Measurements from ENCODE around the gene GNAO1.

DNA sequence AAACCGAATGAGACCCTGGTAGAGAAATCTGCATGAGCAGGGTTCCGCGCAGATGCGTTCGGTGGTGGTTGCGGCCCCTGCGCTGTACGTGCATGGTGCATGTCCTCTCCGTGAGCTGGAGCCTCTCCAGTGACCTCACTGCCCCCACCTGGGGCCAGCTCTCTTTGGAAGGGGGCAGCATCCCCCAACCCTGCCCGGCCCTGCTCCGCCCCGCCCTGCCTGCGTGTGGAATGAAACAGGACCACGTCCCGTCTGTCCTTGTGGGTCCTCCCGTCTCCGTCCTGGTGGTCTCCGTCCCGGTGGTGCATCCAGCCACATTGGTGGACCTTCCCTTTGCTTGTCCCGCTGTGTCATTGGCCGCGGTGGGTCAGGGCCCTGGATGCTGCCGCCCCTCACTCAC lies 149.1 kb downstream of the GNAO1 start:
- TF ChIP-seq ZNF239 (tag by site-specific recombination; IDR thresholded peaks at IDR 0.05) (no peak), ZNF501 (tag by site-specific recombination; IDR thresholded peaks at IDR 0.05) (no peak)
- TF ChIP-seq, protein P1, sequence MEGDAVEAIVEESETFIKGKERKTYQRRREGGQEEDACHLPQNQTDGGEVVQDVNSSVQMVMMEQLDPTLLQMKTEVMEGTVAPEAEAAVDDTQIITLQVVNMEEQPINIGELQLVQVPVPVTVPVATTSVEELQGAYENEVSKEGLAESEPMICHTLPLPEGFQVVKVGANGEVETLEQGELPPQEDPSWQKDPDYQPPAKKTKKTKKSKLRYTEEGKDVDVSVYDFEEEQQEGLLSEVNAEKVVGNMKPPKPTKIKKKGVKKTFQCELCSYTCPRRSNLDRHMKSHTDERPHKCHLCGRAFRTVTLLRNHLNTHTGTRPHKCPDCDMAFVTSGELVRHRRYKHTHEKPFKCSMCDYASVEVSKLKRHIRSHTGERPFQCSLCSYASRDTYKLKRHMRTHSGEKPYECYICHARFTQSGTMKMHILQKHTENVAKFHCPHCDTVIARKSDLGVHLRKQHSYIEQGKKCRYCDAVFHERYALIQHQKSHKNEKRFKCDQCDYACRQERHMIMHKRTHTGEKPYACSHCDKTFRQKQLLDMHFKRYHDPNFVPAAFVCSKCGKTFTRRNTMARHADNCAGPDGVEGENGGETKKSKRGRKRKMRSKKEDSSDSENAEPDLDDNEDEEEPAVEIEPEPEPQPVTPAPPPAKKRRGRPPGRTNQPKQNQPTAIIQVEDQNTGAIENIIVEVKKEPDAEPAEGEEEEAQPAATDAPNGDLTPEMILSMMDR (tag by site-specific recombination; IDR thresholded peaks at IDR 0.05): no peak

Data from HEK293 (cell line).